B cell (primary cell): Measurements from ENCODE around the gene STARD9.
"Not testable (repeated sequence)": the region's sequence is repeated elsewhere in the genome, so short reads cannot be mapped to it uniquely, and the experiment has no call there.

ENCODE experiments used
- EZH2 ChIP-seq: IDR thresholded peaks from 2 replicates; pipeline ENCODE4 v1.6.1; 2012; ENCODE audit warnings: borderline replicate concordance, low read depth, mild to moderate bottlenecking, moderate library complexity, low read length; ENCODE audit not compliant: insufficient read depth, poor library complexity, severe bottlenecking
- TF ChIP-seq, protein P1 (sequence below): fragments of 200-600 bp; IDR thresholded peaks from one replicate; pipeline ENCODE4 v1.8.0; 2022; ENCODE audit warnings: antibody characterized with exemption, mild to moderate bottlenecking

GRCh38 chr15:42766109-42766508, 190.7 kb downstream of the STARD9 start:
- TF ChIP-seq, protein P1, sequence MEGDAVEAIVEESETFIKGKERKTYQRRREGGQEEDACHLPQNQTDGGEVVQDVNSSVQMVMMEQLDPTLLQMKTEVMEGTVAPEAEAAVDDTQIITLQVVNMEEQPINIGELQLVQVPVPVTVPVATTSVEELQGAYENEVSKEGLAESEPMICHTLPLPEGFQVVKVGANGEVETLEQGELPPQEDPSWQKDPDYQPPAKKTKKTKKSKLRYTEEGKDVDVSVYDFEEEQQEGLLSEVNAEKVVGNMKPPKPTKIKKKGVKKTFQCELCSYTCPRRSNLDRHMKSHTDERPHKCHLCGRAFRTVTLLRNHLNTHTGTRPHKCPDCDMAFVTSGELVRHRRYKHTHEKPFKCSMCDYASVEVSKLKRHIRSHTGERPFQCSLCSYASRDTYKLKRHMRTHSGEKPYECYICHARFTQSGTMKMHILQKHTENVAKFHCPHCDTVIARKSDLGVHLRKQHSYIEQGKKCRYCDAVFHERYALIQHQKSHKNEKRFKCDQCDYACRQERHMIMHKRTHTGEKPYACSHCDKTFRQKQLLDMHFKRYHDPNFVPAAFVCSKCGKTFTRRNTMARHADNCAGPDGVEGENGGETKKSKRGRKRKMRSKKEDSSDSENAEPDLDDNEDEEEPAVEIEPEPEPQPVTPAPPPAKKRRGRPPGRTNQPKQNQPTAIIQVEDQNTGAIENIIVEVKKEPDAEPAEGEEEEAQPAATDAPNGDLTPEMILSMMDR = not testable (repeated sequence)
- not testable (repeated sequence) for TF ChIP-seq EZH2
